HG02981 (cell line): ENCODE data around the gene PDE4B.
"Not testable (repeated sequence)": the region's sequence is repeated elsewhere in the genome, so short reads cannot be mapped to it uniquely, and the experiment has no call there.

Experiments used
- ATAC-seq: cut with Tn5 transposase; IDR thresholded peaks from one replicate; pipeline ENCODE4 v1.9.1; 2021; ENCODE audit warnings: mild to moderate bottlenecking, moderate library complexity; ENCODE audit not compliant: unreplicated experiment

The PDE4B gene

DNA sequence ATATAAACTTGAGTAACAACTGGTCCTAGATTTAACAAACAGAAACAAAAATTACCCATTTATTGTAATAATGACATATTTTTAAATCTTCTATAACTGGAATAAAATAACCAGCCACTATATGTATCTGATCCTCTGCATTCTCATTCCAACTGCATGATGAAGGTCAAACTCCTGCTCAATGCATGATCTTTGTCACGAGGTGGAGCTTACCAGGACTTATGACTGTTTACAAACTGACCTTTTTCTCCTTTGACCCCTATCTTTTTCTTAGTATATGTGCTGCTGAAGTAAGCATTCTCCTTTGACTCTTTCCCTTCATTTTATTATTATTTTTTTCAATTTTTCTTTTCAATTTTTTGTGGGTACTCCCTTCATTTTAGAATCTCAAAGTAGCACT, 252.2 kb downstream of the PDE4B start:
- ATAC-seq: no peak

DNA sequence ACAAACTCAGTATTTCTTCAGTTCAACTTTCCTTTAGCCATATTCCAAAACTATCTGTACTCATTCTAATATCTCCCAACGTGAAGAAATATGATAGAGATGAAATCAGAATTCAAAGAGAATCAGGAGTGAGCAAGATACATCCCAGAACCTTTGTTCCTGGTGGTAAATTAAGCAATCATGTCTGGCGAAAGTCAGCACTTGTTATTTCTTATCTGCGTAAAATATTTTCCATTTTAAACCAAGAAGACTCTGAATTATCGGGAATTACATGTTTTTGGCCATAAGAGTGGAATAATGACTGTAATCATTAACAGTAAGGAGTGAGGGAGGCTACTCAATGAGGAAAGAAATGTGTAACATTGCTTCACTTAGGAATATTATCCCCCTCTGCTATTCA, 253.7 kb downstream of the PDE4B start:
- ATAC-seq: no peak

DNA sequence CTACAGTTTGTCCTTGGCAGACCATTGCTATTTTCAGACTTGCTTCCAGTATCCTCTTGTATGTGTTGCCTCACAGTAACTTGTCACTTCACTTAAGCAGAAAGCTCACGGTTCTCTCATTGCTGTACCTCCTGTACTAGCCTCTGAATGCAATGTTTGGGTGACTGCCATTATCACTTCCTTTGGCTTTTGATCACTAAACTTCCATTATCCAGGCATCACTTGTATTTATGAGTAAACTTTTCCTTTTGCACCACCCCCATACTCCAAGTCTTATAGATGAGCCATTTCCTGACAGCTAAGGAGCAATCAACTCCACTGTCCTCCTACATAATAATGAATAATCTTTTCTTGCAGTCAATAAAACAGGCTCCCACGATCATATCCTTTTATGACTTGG, 255.3 kb downstream of the PDE4B start:
- ATAC-seq: no peak

DNA sequence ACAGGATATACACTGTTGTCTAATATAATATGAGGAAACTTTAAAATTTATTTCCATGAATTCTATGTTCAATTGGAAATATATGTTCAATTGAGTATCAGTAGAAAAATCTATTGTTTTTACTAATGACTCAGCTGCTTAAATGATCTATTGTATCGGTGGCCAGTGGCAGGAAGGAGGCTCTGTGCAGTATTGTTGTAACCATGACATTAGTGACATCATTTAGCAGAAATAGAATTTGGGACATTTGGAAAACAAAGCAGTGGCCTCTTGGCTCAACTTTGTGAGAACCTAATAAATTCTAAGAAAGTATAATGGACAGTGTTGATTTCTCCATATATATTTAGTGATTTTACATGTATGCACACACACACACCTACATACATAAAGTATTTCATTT, 257.4 kb downstream of the PDE4B start:
- no peak for ATAC-seq

DNA sequence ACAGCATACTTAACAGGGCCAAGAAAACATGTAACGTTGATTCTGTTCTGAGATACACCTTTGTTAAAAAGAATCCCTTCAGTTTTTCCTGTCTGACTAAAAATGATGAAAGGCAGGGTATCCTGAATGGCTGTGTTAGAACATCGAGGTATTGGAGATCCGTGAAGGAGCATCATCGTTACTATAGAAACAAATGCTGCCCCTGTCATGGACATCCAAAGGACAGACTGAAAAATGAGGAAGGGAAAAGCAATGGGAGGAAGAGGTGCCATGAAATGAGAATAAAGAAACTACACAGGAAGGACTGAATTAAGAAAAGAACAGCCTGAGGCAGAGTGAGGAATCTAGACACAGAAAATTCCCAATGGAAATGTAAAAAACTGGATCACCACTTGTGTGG, 257.9 kb downstream of the PDE4B start:
- ATAC-seq: no peak

- no peak for ATAC-seq
Observed at GRCh38 chr1:66055092-66055491, 262.4 kb downstream of the PDE4B start.

DNA sequence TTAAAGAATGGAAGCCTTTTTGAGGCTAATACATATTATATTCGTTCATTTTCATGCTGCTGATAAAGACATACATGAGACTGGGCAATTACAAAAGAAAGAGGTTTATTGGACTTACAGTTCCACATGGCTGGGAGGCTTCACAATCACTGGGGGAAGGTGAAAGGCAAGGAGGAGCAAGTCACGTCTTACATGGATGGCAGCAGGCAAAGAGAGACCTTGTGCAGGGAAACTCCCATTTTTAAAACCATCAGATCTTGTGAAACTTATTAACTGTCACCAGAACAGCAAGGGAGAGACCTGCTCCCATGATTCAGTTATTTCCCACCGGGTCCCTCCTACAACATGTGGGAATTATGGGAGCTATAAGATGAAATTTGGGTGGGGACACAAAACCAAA, 264.8 kb downstream of the PDE4B start:
- ATAC-seq: not testable (repeated sequence)

GRCh38 chr1:66058558-66058957, 265.9 kb downstream of the PDE4B start:
- ATAC-seq: no peak

GRCh38 chr1:66067219-66067618, 274.5 kb downstream of the PDE4B start:
- ATAC-seq: not testable (repeated sequence)

DNA sequence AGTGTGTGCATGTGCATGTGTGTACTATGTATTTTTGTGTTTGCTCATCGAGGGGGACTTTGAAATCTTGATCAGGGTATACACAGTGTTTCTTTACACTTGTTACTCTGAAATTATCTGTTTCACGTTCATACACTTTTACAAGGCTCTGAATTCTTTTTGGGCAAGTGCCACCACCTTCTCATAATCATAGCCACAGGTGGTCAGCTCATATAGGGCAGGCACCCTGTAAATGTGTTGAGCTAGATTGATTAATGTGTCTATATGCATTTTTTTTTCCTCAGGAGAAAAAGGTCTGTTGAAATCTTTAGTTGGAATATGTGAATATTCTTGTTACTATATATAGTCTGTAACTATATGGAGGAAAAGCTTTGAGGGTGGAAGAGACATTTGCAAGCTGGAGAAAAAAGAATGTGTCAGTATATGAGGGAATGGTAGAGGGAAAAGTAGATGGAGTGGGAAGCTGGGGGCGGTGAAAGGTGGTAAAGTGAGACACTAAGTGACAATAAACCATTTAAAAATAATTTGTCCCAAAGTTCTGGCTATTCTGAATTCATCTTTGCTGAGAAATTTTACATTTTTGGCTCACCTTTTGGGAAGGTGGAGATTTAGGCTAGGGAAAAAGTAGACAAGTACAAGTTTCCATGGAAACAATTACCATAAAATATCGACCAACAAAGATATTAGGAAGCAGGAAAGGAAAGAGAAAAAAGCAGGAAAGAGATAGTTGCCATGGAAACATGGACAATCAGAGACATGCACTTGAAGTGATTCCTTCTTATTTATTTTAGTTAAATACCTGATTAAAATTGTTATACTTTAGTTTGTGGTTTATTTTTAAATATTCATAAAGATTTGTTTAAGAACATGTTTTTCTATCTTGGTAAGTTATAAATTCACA, 277.5 kb downstream of the PDE4B start:
- no peak for ATAC-seq

- no peak for ATAC-seq
Observed at GRCh38 chr1:66073388-66073787, 280.7 kb downstream of the PDE4B start.

DNA sequence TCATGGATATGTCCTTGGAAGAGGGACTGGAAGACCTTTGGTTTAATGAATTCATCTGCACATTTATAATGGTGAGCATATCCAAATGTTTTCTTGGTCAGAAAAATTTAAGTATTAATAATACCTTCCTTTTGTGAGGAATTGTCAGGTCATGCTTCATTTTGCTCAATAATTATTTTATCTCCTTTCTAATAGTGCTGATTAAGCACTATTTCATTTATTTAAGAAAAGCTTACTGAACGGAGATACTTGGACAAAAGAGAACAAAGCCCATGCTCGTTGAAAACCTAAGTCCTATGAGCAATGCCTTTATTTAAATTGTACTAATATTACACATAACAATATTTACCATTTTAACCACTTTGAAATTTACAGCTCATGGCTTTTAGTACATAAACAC, 281.5 kb downstream of the PDE4B start:
- ATAC-seq: no peak

GRCh38 chr1:66078412-66078811, 285.7 kb downstream of the PDE4B start:
- no peak for ATAC-seq

DNA sequence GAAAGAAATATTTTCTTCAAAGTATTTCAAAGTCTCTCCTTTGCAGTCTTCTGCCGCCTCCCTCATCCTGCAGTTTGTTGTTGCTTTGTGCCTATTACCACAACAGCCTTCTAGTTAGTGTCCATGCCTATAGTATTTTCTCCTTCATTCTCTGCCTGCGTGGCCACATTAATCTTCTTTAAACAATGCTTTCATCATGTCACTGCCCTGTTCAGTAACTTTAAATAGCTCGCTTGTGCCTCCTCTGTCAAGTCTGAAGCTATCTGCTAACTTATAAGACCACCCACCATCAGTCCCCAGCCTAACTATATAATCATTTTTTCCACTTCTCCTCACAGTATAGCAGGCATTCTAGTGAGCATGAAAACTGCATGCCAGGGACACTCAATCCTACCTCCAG, 290.3 kb downstream of the PDE4B start:
- no peak for ATAC-seq

GRCh38 chr1:66084442-66084841, 291.7 kb downstream of the PDE4B start:
- ATAC-seq: no peak

- no peak for ATAC-seq
Observed at GRCh38 chr1:66085600-66085999, 292.9 kb downstream of the PDE4B start.

- no peak for ATAC-seq
Observed at GRCh38 chr1:66088787-66089186, 296.1 kb downstream of the PDE4B start.

DNA sequence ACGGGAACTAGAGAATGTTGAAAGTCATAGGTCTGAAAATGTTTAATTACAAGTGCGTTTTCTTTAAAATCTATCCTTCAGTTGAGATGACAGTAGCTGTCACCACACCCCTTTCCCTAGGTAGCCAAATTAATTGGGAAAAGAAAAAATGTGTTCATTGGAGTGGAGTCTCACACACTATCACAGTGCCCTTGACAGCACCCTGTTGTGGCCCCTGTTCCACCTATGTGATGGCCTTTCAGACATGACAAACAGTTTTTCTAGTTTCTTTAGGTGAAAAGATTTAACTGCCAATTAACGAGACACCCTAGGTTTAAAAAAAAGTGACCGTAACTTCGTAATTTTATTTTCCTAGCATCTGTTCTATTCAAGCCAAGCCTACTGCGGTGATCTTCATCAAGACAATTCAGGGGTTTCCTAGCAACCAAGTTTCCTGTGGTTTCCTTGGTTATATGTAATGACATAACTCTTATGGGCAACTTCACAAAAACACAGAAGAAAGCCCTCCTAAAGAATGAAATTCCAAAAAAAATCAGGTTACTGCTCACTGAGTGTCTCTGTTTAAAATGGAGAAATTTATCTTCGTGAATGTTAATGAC, 298.3 kb downstream of the PDE4B start:
- no peak for ATAC-seq

GRCh38 chr1:66095190-66095589, 302.5 kb downstream of the PDE4B start:
- no peak for ATAC-seq

DNA sequence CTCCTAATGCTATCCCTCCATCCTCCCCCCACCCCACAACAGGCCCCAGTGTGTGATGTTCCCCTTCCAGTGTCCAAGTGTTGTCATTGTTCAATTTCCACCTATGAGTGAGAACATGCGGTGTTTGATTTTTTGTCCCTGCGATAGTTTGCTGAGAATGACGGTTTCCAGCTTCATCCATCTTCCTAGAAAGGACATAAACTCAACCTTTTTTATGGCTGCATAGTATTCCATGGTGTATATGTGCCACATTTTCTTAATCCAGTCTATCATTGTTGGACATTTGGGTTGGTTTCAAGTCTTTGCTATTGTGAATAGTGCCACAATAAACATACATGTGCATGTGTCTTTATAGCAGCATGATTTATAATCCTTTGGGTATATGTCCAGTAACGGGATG, 308.3 kb downstream of the PDE4B start:
- ATAC-seq: not testable (repeated sequence)

GRCh38 chr1:66104076-66104475, 311.4 kb downstream of the PDE4B start:
- not testable (repeated sequence) for ATAC-seq

- no peak for ATAC-seq
Observed at GRCh38 chr1:66108624-66109023, 315.9 kb downstream of the PDE4B start.
